Fibroblast of lung (primary cell): Measurements from ENCODE around the gene TAOK3. TPM values are rescaled to one million over a fixed set of nuclear protein-coding genes. Genes with fewer than 3 reads are reported as not detected.
"Not testable (repeated sequence)": the region's sequence is repeated elsewhere in the genome, so short reads cannot be mapped to it uniquely, and the experiment has no call there.

Source experiments
- DNase-seq, 2 donors: peaks; one replicate each; pipeline versions ENCODE4 v3.0.0 to v3.0.0-alpha.2; 2010; ENCODE audit warnings: low read depth in 2 of 2
- H2AFZ ChIP-seq: 2 replicates; pipeline ENCODE4 v1.5.1; 2012; ENCODE audit warnings: low read length, control low read depth, inconsistent platforms
- H3K27ac ChIP-seq: 2 replicates; pipeline ENCODE4 v1.5.1; 2011; ENCODE audit warnings: low read length, control low read depth; ENCODE audit not compliant: insufficient read depth
- H3K27me3 ChIP-seq: 2 replicates; pipeline ENCODE4 v1.5.1; 2011; ENCODE audit warnings: mild to moderate bottlenecking, low read length; ENCODE audit not compliant: control insufficient read depth, insufficient read depth
- H3K36me3 ChIP-seq: 2 replicates; pipeline ENCODE4 v1.5.1; 2011; ENCODE audit warnings: low read length; ENCODE audit not compliant: control insufficient read depth, insufficient read depth
- H3K4me1 ChIP-seq: 2 replicates; pipeline ENCODE4 v1.5.1; 2011; ENCODE audit warnings: low read length; ENCODE audit not compliant: control insufficient read depth, insufficient read depth; ENCODE audit errors: extremely low read depth
- H3K4me2 ChIP-seq: 2 replicates; pipeline ENCODE4 v1.5.1; 2011; ENCODE audit warnings: low read length, control low read depth; ENCODE audit not compliant: insufficient read depth; ENCODE audit errors: extremely low read depth
- H3K4me3 ChIP-seq, 4 experiments: fragments of 200-600 bp in 1 of 4; sonication (generic) in 1 of 4; replicated peaks in 1 of 4; 2 replicates each; pipeline ENCODE4 v1.5.1; 2011 to 2016; ENCODE audit warnings: low read length in 4 of 4, low read depth in 3 of 4, mild to moderate bottlenecking in 3 of 4, control low read depth in 2 of 4, inconsistent platforms in 1 of 4, mixed read lengths in 1 of 4; ENCODE audit not compliant: insufficient read depth in 1 of 4; ENCODE audit errors: control extremely low read depth in 1 of 4
- H3K79me2 ChIP-seq: 2 replicates; pipeline ENCODE4 v1.5.1; 2012; ENCODE audit warnings: mild to moderate bottlenecking, low read length, inconsistent platforms; ENCODE audit not compliant: control insufficient read depth, insufficient read depth
- H3K9ac ChIP-seq: 2 replicates; pipeline ENCODE4 v1.5.1; 2011; ENCODE audit warnings: mild to moderate bottlenecking, low read length, control low read depth; ENCODE audit not compliant: insufficient read depth
- H3K9me3 ChIP-seq: 2 replicates; pipeline ENCODE4 v1.5.1; 2012; ENCODE audit warnings: low read depth, low read length; ENCODE audit not compliant: control insufficient read depth, insufficient read depth
- H4K20me1 ChIP-seq: 2 replicates; pipeline ENCODE4 v1.5.1; 2011; ENCODE audit warnings: low read length; ENCODE audit not compliant: control insufficient read depth, insufficient read depth; ENCODE audit errors: extremely low read depth
- EZH2 ChIP-seq: IDR thresholded peaks from 2 replicates; pipeline ENCODE4 v1.5.1; 2012; ENCODE audit warnings: low read length, control low read depth, mild to moderate bottlenecking; ENCODE audit errors: missing control alignments
- polyA plus RNA-seq, 2 donors: library from polyadenylated mRNA; depleted of rRNA in 1 of 2; stranded (reverse) in 1 of 2; unstranded in 1 of 2; fragments of >200 nt; gene quantifications; 2 replicates each; pipeline ENCODE4 v1.2.1, GENCODE V29; 2011 to 2012; ENCODE audit warnings: missing spikeins in 1 of 2
- total RNA-seq: library from RNA; depleted of rRNA; stranded (reverse); fragments of >200 nt; gene quantifications from 2 replicates; pipeline ENCODE4 v1.2.1, GENCODE V29; 2014
- TF ChIP-seq, protein P1 (sequence below), 2 donors: IDR thresholded peaks in 1 of 2; conservative IDR thresholded peaks in 1 of 2; 1 replicate in 1 of 2; 2 replicates in 1 of 2; pipeline ENCODE4 v1.5.1; 2011 to 2012; ENCODE audit warnings: low read length in 2 of 2, control low read depth in 1 of 2, inconsistent platforms in 1 of 2, low read depth in 1 of 2, mild to moderate bottlenecking in 1 of 2

Gene TAOK3
- total and polyA plus RNA-seq, 2 donors (not counting 1 experiment from before 2014, with no cell fraction given): 64.7 to 97.4 TPM

GRCh38 chr12:118418385-118419057, 45.8 kb upstream of the TAOK3 start:
- no peaks in the 10 kb centered on the region for H3K79me2 ChIP-seq
- H4K20me1 ChIP-seq: no peaks in the 10 kb centered on the region
- H3K9me3 ChIP-seq: no peaks in the 10 kb centered on the region
- H3K9ac ChIP-seq: no peak overlapping the region
- H3K36me3 ChIP-seq: peaks cover 5% of the 10 kb centered on the region
- no peak for DNase-seq
- H3K4me3 ChIP-seq: no peak overlapping the region
- H3K27me3 ChIP-seq: no peaks in the 10 kb centered on the region
- H3K4me1 ChIP-seq: no peaks in the 10 kb centered on the region
- H3K4me2 ChIP-seq: no peak overlapping the region
- no peak overlapping the region for H2AFZ ChIP-seq
- TF ChIP-seq, protein P1, sequence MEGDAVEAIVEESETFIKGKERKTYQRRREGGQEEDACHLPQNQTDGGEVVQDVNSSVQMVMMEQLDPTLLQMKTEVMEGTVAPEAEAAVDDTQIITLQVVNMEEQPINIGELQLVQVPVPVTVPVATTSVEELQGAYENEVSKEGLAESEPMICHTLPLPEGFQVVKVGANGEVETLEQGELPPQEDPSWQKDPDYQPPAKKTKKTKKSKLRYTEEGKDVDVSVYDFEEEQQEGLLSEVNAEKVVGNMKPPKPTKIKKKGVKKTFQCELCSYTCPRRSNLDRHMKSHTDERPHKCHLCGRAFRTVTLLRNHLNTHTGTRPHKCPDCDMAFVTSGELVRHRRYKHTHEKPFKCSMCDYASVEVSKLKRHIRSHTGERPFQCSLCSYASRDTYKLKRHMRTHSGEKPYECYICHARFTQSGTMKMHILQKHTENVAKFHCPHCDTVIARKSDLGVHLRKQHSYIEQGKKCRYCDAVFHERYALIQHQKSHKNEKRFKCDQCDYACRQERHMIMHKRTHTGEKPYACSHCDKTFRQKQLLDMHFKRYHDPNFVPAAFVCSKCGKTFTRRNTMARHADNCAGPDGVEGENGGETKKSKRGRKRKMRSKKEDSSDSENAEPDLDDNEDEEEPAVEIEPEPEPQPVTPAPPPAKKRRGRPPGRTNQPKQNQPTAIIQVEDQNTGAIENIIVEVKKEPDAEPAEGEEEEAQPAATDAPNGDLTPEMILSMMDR (conservative IDR thresholded peaks at IDR 0.05 in 1 of 2, IDR thresholded peaks at IDR 0.05 in 1 of 2; ENCODE audit: low read depth in 1 of 2, low read length in 2 of 2): no peak
- TF ChIP-seq EZH2: no peak
- H3K27ac ChIP-seq: no peak overlapping the region

GRCh38 chr12:118417942-118418341, 45.2 kb upstream of the TAOK3 start:
- H3K4me1 ChIP-seq: no peaks in the 10 kb centered on the region
- H2AFZ ChIP-seq: no peak overlapping the region
- no peak overlapping the region for H3K4me3 ChIP-seq
- peaks cover 5% of the 10 kb centered on the region for H3K36me3 ChIP-seq
- H3K4me2 ChIP-seq: no peak overlapping the region
- no peaks in the 10 kb centered on the region for H3K27me3 ChIP-seq
- no peak for DNase-seq
- no peaks in the 10 kb centered on the region for H4K20me1 ChIP-seq
- no peak overlapping the region for H3K9ac ChIP-seq
- no peak overlapping the region for H3K27ac ChIP-seq
- no peaks in the 10 kb centered on the region for H3K79me2 ChIP-seq
- TF ChIP-seq, protein P1 (conservative IDR thresholded peaks at IDR 0.05 in 1 of 2, IDR thresholded peaks at IDR 0.05 in 1 of 2; ENCODE audit: low read depth in 1 of 2, low read length in 2 of 2): no peak
- TF ChIP-seq EZH2: no peak
- no peaks in the 10 kb centered on the region for H3K9me3 ChIP-seq

- Histone ChIP-seq H3K9me3 (no peaks in the 10 kb centered on the region), H3K36me3 (peaks cover 3% of the 10 kb centered on the region), H3K4me2 (no peak overlapping the region), H3K79me2 (no peaks in the 10 kb centered on the region), H2AFZ (no peak overlapping the region), H3K27me3 (no peaks in the 10 kb centered on the region), H3K27ac (no peak overlapping the region), H4K20me1 (no peaks in the 10 kb centered on the region), H3K4me3 (no peak overlapping the region), H3K9ac (no peak overlapping the region), H3K4me1 (no peaks in the 10 kb centered on the region)
- TF ChIP-seq, protein P1 (conservative IDR thresholded peaks at IDR 0.05 in 1 of 2, IDR thresholded peaks at IDR 0.05 in 1 of 2; ENCODE audit: low read depth in 1 of 2, low read length in 2 of 2): no peak
- TF ChIP-seq EZH2: no peak
- no peak for DNase-seq
These were observed 37.1 kb upstream of the TAOK3 start for GRCh38 chr12:118409834-118410233.

GRCh38 chr12:118408241-118408640, 35.5 kb upstream of the TAOK3 start:
- H4K20me1 ChIP-seq, H3K9ac ChIP-seq, H3K36me3 ChIP-seq, H3K27me3 ChIP-seq, H3K79me2 ChIP-seq, H3K27ac ChIP-seq, H3K4me2 ChIP-seq, H3K4me1 ChIP-seq, H3K4me3 ChIP-seq, H2AFZ ChIP-seq, DNase-seq, H3K9me3 ChIP-seq: not testable (repeated sequence)
